ENCODE data around the gene ANAPC10. TPM values are rescaled to one million over a fixed set of nuclear protein-coding genes. Genes with fewer than 3 reads are reported as not detected.

Gene ANAPC10
- total RNA-seq, 1 donor = 41.5 TPM

DNA sequence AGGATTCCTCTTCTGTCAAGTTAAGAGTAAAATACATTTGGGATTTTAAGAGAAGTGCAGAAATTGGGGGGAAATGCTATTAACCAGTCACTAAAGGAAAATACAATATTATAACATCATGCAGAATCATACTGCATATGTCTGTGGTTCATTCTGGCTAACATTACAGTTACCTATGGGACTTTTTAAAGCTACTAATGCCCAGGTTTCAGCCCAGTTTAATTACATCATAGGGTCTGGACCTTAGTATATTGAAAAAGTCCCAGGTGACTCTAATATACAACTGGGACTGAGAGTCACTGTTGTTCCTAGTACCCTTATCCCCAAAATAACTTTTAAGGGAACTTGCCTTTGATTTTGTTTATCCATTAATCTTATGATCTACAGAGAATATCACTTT, 10.1 kb upstream of the ANAPC10 start:
- DNase-seq (ENCODE audit: low read depth) = no peak
- H3K4me3 ChIP-seq (ENCODE audit: low read depth, low read length) = no peak overlapping the region
- TF ChIP-seq, protein P1, sequence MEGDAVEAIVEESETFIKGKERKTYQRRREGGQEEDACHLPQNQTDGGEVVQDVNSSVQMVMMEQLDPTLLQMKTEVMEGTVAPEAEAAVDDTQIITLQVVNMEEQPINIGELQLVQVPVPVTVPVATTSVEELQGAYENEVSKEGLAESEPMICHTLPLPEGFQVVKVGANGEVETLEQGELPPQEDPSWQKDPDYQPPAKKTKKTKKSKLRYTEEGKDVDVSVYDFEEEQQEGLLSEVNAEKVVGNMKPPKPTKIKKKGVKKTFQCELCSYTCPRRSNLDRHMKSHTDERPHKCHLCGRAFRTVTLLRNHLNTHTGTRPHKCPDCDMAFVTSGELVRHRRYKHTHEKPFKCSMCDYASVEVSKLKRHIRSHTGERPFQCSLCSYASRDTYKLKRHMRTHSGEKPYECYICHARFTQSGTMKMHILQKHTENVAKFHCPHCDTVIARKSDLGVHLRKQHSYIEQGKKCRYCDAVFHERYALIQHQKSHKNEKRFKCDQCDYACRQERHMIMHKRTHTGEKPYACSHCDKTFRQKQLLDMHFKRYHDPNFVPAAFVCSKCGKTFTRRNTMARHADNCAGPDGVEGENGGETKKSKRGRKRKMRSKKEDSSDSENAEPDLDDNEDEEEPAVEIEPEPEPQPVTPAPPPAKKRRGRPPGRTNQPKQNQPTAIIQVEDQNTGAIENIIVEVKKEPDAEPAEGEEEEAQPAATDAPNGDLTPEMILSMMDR (IDR thresholded peaks at IDR 0.05; ENCODE audit: insufficient read depth, low read depth, low read length) = no peak

GRCh38 chr4:145107126-145107525, 9.1 kb upstream of the ANAPC10 start:
- no peak for DNase-seq (ENCODE audit: low read depth)
- no peak overlapping the region for H3K4me3 ChIP-seq (ENCODE audit: low read depth, low read length)
- TF ChIP-seq, protein P1 (IDR thresholded peaks at IDR 0.05; ENCODE audit: insufficient read depth, low read depth, low read length) = no peak

DNA sequence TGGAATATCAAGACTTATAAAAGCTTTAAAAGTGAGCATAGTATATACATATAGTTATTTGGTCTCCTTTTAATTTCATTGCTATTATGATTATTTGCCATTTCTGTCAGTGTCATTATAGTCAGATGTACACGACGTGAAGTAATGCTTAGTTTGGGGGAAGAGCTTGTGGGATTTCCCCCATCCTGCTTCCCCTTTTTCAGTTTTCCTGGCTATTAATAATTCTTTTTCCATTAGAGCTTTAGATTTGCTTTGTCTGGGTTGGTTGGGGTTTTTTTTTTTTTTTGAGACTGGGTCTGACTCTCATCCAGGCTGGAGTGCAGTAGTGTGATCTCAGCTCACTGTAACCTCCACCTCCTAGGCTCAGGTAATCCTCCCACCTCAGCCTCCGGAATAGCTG, 5.5 kb upstream of the ANAPC10 start:
- TF ChIP-seq, protein P1 (IDR thresholded peaks at IDR 0.05; ENCODE audit: insufficient read depth, low read depth, low read length) = no peak
- DNase-seq (ENCODE audit: low read depth) = no peak
- no peak overlapping the region for H3K4me3 ChIP-seq (ENCODE audit: low read depth, low read length)

DNA sequence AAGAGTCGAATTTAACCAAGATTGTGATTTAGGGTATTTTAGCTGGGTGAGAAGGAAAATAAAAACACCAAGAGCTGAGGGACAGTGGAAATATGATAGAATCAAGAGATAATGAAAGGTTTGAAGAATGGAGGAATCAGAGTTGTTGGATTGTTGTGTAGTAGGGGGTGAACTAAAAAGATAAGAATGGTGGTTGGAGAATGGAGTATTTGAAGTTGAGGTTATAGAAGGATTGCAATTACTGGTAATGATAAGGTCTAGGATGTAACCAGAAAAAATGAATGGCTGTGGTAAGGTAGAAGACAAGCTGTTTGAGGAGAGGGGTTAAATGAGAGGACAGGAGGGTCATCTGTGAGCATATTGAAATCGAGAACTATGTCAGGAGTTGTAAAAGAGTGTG, 4.6 kb upstream of the ANAPC10 start:
- H3K4me3 ChIP-seq (ENCODE audit: low read depth, low read length) = no peak overlapping the region
- TF ChIP-seq, protein P1 (IDR thresholded peaks at IDR 0.05; ENCODE audit: insufficient read depth, low read depth, low read length) = no peak
- no peak for DNase-seq (ENCODE audit: low read depth)

GRCh38 chr4:145101091-145101490, 3.1 kb upstream of the ANAPC10 start:
- TF ChIP-seq, protein P1 (IDR thresholded peaks at IDR 0.05; ENCODE audit: insufficient read depth, low read depth, low read length) = no peak
- DNase-seq (ENCODE audit: low read depth) = no peak
- H3K4me3 ChIP-seq (ENCODE audit: low read depth, low read length) = no peak overlapping the region

- TF ChIP-seq, protein P1 (IDR thresholded peaks at IDR 0.05; ENCODE audit: insufficient read depth, low read depth, low read length) = no peak
- peak overlapping the region; percentile 87 for H3K4me3 ChIP-seq (ENCODE audit: low read depth, low read length)
- DNase-seq (ENCODE audit: low read depth) = no peak
Observed at GRCh38 chr4:145099653-145100052, 1.7 kb upstream of the ANAPC10 start.

GRCh38 chr4:145098675-145099037, 660 bp upstream of the ANAPC10 start:
- TF ChIP-seq, protein P1 (IDR thresholded peaks at IDR 0.05; ENCODE audit: insufficient read depth, low read depth, low read length) = no peak
- H3K4me3 ChIP-seq (ENCODE audit: low read depth, low read length) = peak overlapping the region; percentile 87
- DNase-seq (ENCODE audit: low read depth) = peak; percentile 66

Data from fibroblast of villous mesenchyme (primary cell).